ENCODE data around the gene SSRP1. TPM values are rescaled to one million over a fixed set of nuclear protein-coding genes. Genes with fewer than 3 reads are reported as not detected.

SSRP1 gene
- total and polyA plus RNA-seq, 2 of the 4 experiments (the other 2 are of a cell fraction): 106 to 146 TPM

DNA sequence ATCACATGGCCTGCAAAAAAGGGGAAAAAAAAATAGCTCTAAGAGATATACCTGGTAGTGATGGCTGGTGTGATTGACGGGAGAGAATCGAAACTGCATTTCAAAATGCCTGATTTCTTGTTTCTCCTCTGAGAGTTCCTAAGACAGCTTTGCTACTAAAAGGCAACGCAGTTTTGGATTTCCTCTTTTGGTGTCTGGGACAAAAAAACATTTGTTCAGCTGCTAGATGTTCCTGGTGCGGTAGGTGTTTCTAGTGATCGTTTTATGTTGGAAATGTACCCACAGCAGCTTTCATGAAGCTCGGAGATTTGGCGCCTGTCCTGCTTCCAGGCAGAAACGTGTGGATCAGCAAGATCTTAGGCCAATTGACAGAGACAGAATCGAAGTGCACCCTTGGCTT is 20.6 kb upstream of the SSRP1 start:
- BruUV-seq (replicated peaks): no TSS peak
- no peaks in the 10 kb centered on the region for H4K20me1 ChIP-seq (ENCODE audit: insufficient read depth, low read length)
- H3K18ac ChIP-seq (ENCODE audit: low read depth, low read length): no peak overlapping the region
- H2AK9ac ChIP-seq (replicated peaks; ENCODE audit: low read depth, low read length, poor library complexity): no peak overlapping the region
- H2BK120ac ChIP-seq (ENCODE audit: low read depth, low read length): no peak overlapping the region
- dilution Hi-C loops (cut with HindIII; ENCODE audit: low sequenced_read_pairs, unreplicated experiment) (no loop called here), intact Hi-C loops (cut with micrococcal nuclease) (no loop called here), in situ Hi-C loops (cut with MboI; ENCODE audit: low sequenced_read_pairs) (loop anchor here (25.0 kb wide), 1 partner anchor 519 kb away; no protein-coding TSS in a partner anchor)
- H3K9me1 ChIP-seq (ENCODE audit: insufficient read depth, low read length): no peaks in the 10 kb centered on the region
- H3K4me1 ChIP-seq (ENCODE audit: control insufficient read depth, insufficient read depth, low read length): no peaks in the 10 kb centered on the region
- H3K36me3 ChIP-seq (ENCODE audit: control insufficient read depth, insufficient read depth, low read length): no peaks in the 10 kb centered on the region
- POLR2A ChIA-PET (ENCODE audit: unreplicated experiment): no interaction called here
- no peak overlapping the region for H2BK20ac ChIP-seq (ENCODE audit: low read depth, low read length)
- H3K4ac ChIP-seq (ENCODE audit: low read depth, low read length): no peak overlapping the region
- H3K4me2 ChIP-seq (ENCODE audit: low read depth, low read length): no peak overlapping the region
- DNase-seq (no peak), ATAC-seq (ENCODE audit: low read depth) (no peak)
- no peak overlapping the region for H3K4me3 ChIP-seq (ENCODE audit: insufficient read depth, low read depth, low read length)
- H2BK15ac ChIP-seq (ENCODE audit: low read depth, low read length): no peak overlapping the region
- H3K14ac ChIP-seq (replicated peaks; ENCODE audit: low read depth, low read length): no peak overlapping the region
- TF ChIP-seq SMC3 (IDR thresholded peaks at IDR 0.05; ENCODE audit: low read depth, low read length): no peak
- TF ChIP-seq NFE2L2 (IDR thresholded peaks at IDR 0.05; ENCODE audit: low read depth, low read length): no peak
- no peak for TF ChIP-seq RFX5 (IDR thresholded peaks at IDR 0.05; ENCODE audit: low read depth, low read length)
- no peak for TF ChIP-seq MXI1 (IDR thresholded peaks at IDR 0.05; ENCODE audit: borderline replicate concordance, low read depth, low read length)
- TF ChIP-seq MAZ (IDR thresholded peaks at IDR 0.05; ENCODE audit: borderline replicate concordance, low read depth, low read length): no peak
- TF ChIP-seq, protein P1, sequence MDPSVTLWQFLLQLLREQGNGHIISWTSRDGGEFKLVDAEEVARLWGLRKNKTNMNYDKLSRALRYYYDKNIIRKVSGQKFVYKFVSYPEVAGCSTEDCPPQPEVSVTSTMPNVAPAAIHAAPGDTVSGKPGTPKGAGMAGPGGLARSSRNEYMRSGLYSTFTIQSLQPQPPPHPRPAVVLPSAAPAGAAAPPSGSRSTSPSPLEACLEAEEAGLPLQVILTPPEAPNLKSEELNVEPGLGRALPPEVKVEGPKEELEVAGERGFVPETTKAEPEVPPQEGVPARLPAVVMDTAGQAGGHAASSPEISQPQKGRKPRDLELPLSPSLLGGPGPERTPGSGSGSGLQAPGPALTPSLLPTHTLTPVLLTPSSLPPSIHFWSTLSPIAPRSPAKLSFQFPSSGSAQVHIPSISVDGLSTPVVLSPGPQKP (IDR thresholded peaks at IDR 0.05; ENCODE audit: borderline replicate concordance, low read depth, low read length): no peak
- TF ChIP-seq CHD1 (IDR thresholded peaks at IDR 0.05; ENCODE audit: low read depth, low read length): no peak
- no peak for TF ChIP-seq RAD21 (IDR thresholded peaks at IDR 0.05; ENCODE audit: low read length)
- TF ChIP-seq FOS (IDR thresholded peaks at IDR 0.05; ENCODE audit: low read depth, low read length): no peak
- TF ChIP-seq, protein P2, sequence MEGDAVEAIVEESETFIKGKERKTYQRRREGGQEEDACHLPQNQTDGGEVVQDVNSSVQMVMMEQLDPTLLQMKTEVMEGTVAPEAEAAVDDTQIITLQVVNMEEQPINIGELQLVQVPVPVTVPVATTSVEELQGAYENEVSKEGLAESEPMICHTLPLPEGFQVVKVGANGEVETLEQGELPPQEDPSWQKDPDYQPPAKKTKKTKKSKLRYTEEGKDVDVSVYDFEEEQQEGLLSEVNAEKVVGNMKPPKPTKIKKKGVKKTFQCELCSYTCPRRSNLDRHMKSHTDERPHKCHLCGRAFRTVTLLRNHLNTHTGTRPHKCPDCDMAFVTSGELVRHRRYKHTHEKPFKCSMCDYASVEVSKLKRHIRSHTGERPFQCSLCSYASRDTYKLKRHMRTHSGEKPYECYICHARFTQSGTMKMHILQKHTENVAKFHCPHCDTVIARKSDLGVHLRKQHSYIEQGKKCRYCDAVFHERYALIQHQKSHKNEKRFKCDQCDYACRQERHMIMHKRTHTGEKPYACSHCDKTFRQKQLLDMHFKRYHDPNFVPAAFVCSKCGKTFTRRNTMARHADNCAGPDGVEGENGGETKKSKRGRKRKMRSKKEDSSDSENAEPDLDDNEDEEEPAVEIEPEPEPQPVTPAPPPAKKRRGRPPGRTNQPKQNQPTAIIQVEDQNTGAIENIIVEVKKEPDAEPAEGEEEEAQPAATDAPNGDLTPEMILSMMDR (conservative IDR thresholded peaks at IDR 0.05; ENCODE audit: low read depth, low read length): no peak
- TF ChIP-seq RCOR1 (IDR thresholded peaks at IDR 0.05; ENCODE audit: insufficient replicate concordance, low read length): no peak
- no peak for TF ChIP-seq BHLHE40 (IDR thresholded peaks at IDR 0.05; ENCODE audit: low read depth, low read length)
- no peak for TF ChIP-seq POLR2A (IDR thresholded peaks at IDR 0.05; ENCODE audit: low read depth, low read length)
- no peak for TF ChIP-seq MAFK (IDR thresholded peaks at IDR 0.05; ENCODE audit: low read depth, low read length)
- TF ChIP-seq CEBPB (IDR thresholded peaks at IDR 0.05; ENCODE audit: low read depth, low read length): no peak
- TF ChIP-seq, protein P3, sequence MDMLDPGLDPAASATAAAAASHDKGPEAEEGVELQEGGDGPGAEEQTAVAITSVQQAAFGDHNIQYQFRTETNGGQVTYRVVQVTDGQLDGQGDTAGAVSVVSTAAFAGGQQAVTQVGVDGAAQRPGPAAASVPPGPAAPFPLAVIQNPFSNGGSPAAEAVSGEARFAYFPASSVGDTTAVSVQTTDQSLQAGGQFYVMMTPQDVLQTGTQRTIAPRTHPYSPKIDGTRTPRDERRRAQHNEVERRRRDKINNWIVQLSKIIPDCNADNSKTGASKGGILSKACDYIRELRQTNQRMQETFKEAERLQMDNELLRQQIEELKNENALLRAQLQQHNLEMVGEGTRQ (IDR thresholded peaks at IDR 0.05; ENCODE audit: low read depth, low read length): no peak
- no peak overlapping the region for H4K5ac ChIP-seq (ENCODE audit: low read depth, low read length)
- H3K9me3 ChIP-seq (ENCODE audit: control insufficient read depth, insufficient read depth, low read length): peaks cover 1% of the 10 kb centered on the region; the same call in 1 of the 2 replicates
- no peak overlapping the region for H2AK5ac ChIP-seq (ENCODE audit: low read depth, low read length)
- CTCF ChIA-PET: no interaction called here
- no peak overlapping the region for H4K91ac ChIP-seq (ENCODE audit: insufficient read depth, low read depth, low read length)
- no peak overlapping the region for H2AFZ ChIP-seq (replicated peaks; ENCODE audit: low read length, poor library complexity)
- H3K27me3 ChIP-seq (ENCODE audit: control insufficient read depth, insufficient read depth, low read length): peaks cover 38% of the 10 kb centered on the region
- no peak overlapping the region for H2BK5ac ChIP-seq (ENCODE audit: low read depth, low read length, poor library complexity, severe bottlenecking)
- no peaks in the 10 kb centered on the region for H3K79me1 ChIP-seq (ENCODE audit: low read depth in 1 of 2, low read length in 2 of 2)
- WGBS, 2 experiments (ENCODE audit: extremely low coverage in 2 of 2, insufficient read length in 1 of 2): 70% methylated on average over 4 of the region's 9 CpGs; no CpG with 5 or more reads in 1 of the 2 experiments
- no peak overlapping the region for H3K9ac ChIP-seq (ENCODE audit: low read depth, low read length)
- H3K56ac ChIP-seq (ENCODE audit: extremely low read depth, insufficient read depth, low read length): no peak overlapping the region
- no peak overlapping the region for H3K23ac ChIP-seq (ENCODE audit: low read depth, low read length)
- no peak overlapping the region for H4K8ac ChIP-seq (ENCODE audit: low read depth in 2 of 2, low read length in 2 of 2)
- no peak overlapping the region for H3K27ac ChIP-seq (ENCODE audit: insufficient read depth, low read length)
